Measurements from ENCODE around the gene AMBN.

- TF ChIP-seq CTCF (IDR thresholded peaks at IDR 0.05) (no peak), POLR2A (IDR thresholded peaks at IDR 0.05) (no peak)
Measured at GRCh38 chr4:70654605-70655011, 62.6 kb downstream of the AMBN start.
